AG09309 (cell line): ENCODE measurements around the gene PAPLN.

Source experiments
- DNase-seq: peaks from one replicate; pipeline ENCODE4 v3.0.0-alpha.2; 2010; ENCODE audit warnings: low read depth
- H3K4me3 ChIP-seq: 2 replicates; pipeline ENCODE4 v1.5.1; 2011; ENCODE audit warnings: mild to moderate bottlenecking, low read depth, low read length, moderate library complexity; ENCODE audit not compliant: control insufficient read depth
- TF ChIP-seq, protein P1 (sequence below): IDR thresholded peaks from 2 replicates; pipeline ENCODE4 v1.5.1; 2011; ENCODE audit warnings: mild to moderate bottlenecking, low read depth, low read length, inconsistent platforms; ENCODE audit not compliant: insufficient read depth, control insufficient read depth; ENCODE audit errors: missing control alignments

Gene PAPLN

DNA sequence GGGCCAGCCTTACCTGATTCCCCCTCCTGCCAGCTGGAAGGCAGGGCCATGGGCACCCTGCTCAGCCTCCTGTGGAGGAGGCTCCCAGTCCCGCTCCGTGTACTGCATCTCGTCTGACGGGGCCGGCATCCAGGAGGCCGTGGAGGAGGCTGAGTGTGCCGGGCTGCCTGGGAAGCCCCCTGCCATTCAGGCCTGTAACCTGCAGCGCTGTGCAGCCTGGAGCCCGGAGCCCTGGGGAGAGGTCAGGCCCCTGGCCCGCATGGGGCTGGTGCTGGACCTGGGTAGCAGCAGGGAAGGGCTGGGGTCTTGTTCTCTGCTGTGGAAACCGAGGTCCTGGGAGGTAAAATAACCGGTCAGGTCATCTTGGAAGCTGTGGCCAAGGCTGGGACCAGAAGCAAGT is 16.4 kb downstream of the PAPLN start:
- DNase-seq: no peak
- TF ChIP-seq, protein P1, sequence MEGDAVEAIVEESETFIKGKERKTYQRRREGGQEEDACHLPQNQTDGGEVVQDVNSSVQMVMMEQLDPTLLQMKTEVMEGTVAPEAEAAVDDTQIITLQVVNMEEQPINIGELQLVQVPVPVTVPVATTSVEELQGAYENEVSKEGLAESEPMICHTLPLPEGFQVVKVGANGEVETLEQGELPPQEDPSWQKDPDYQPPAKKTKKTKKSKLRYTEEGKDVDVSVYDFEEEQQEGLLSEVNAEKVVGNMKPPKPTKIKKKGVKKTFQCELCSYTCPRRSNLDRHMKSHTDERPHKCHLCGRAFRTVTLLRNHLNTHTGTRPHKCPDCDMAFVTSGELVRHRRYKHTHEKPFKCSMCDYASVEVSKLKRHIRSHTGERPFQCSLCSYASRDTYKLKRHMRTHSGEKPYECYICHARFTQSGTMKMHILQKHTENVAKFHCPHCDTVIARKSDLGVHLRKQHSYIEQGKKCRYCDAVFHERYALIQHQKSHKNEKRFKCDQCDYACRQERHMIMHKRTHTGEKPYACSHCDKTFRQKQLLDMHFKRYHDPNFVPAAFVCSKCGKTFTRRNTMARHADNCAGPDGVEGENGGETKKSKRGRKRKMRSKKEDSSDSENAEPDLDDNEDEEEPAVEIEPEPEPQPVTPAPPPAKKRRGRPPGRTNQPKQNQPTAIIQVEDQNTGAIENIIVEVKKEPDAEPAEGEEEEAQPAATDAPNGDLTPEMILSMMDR: no peak
- no peak overlapping the region for H3K4me3 ChIP-seq

DNA sequence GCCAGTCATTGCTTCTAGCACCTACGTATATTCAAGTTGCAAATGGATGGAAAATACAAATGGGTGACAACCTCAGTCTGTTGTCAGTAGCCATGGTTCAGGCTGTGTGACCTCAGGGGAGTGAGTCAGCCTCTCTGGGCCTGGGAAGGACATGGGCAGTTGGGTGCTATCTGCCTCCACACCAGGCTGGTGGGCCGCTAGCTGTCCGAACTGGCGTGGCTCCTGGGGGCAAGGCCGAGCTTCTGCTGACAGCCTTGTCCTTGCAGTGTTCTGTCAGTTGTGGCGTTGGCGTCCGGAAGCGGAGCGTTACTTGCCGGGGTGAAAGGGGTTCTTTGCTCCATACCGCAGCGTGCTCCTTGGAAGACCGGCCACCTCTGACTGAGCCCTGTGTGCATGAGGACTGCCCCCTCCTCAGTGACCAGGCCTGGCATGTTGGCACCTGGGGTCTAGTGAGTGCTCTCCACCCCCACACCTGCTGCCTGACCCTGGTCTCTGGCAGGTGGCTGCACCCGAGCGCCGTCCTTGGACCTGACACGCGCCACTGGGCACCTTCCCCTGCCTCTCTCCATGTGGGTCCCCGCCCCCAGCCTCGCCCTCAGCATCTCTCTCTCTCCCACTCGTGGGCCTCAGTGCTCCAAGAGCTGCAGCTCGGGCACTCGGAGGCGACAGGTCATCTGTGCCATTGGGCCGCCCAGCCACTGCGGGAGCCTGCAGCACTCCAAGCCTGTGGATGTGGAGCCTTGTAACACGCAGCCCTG is 17.1 kb downstream of the PAPLN start:
- TF ChIP-seq, protein P1: no peak
- DNase-seq: no peak

DNA sequence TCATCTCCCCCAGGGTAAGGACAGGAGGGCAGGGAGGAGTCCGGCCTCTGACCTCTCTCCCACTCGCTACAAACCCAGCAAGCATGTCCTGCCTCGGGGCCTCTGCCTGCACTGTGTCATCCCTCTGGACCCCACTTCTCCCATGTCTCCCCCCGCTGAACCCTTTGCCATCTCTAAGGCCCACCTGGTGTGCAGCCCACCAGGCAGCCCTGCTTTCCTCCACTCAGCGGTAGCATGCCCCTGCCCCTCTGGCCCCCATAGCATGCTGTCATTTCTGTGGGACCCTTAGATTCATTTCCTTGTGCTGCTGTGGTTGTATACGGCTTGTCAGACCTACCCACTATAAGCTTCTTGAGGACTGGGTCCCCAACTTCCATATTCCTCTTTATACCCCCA is 17.7 kb downstream of the PAPLN start:
- no peak for DNase-seq
- no peak overlapping the region for H3K4me3 ChIP-seq
- TF ChIP-seq, protein P1: no peak

More for the DNA sequence above, 17.1 kb downstream of the PAPLN start:
- H3K4me3 ChIP-seq: no peak overlapping the region

DNA sequence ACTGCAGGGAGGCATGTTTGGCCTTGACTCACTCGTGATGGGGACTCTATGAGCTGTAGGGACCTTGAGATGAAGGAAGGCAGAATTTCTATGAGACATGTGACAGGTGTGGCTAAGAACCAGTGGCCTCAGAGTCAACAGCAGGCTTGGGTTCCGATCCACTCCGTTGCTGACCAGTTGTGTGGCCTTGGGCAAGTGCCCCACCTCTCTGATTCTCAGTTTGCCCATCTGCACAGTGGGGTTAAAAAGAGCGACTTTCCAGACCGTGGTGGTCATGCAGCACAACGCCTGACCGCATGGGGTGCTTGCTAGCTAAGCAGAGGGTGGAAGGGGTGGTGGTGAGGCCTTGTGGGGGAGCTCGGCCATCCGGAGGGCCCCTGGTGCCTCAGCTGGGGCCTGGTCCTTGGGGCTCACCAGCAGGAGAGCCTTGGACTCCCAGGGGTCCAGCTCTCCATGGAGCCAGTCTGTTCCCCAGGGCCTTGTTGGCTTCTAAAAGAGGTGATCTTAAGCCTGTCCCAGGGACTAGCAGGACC is 18.5 kb downstream of the PAPLN start:
- TF ChIP-seq, protein P1: no peak
- no peak overlapping the region for H3K4me3 ChIP-seq
- DNase-seq: no peak

DNA sequence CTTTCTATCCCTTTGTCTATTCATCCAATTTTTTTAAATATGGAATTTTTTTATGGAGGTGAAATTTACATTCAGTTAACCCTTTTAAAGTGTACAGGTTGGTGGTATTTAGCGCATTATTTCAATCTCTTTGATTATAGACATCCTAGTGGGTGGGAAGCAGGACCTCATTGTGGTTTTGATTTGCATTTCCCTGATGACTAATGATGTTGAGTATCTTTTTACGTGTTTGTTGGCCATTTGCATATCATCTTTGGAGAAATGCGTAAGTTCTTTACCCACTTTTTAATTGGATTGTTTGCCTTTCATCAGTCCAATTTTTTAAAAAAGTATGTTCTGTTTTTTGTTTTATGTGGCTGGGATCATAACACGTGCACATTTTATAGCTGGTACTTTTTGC is 20.8 kb downstream of the PAPLN start:
- no peak for DNase-seq
- TF ChIP-seq, protein P1: no peak

DNA sequence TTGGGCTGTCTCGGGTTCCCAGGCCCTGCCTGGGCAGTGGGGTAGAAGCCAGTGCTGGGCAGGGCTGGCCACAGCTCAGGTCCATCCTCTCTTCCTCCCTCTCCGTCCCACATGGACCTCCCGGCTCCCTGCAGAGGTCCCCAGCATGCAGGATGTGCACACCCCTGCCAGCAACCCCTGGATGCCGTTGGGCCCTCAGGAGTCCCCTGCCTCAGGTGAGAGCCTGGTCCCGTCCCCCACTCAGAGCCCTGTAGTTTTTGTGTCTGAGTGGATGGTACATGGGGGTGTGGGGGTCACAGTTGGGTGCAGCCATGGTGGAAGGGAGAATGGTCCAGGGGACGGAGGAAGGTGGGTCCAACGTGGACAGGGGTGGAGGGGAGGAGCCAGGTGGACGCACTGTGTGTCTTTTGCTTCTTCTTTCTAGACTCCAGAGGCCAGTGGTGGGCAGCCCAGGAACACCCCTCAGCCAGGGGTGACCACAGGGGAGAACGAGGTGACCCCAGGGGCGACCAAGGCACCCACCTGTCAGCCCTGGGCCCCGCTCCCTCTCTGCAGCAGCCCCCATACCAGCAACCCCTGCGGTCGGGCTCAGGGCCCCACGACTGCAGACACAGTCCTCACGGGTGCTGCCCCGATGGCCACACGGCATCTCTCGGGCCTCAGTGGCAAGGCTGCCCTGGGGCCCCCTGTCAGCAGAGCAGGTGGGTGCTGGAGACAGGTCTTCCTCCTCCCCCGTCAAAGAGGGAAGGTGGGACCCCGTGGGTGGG is 21.7 kb downstream of the PAPLN start:
- no peak overlapping the region for H3K4me3 ChIP-seq
- DNase-seq: no peak
- TF ChIP-seq, protein P1: no peak

More for the DNA sequence above, 20.8 kb downstream of the PAPLN start:
- H3K4me3 ChIP-seq: no peak overlapping the region
